PC-3 (cell line): ENCODE results near the gene SURF6. TPM values are rescaled to one million over a fixed set of nuclear protein-coding genes. Genes with fewer than 3 reads are reported as not detected.

ENCODE experiments used
- ATAC-seq: fragments of 200-7000 bp; cut with Tn5 transposase; 2 replicates; pipeline ENCODE4 v1.9.1; 2020; ENCODE audit warnings: mild to moderate bottlenecking, moderate library complexity
- BruUV-seq: library from RNA; stranded (reverse); fragments of 400-500 nt; replicated peaks from 2 replicates; lab custom pipeline; 2021; lab: Mats Ljungman, UMichigan
- CTCF ChIA-PET: fragments of 300-600 bp; sonication (Branson Sonifier 250); formaldehyde crosslinking; loops from one replicate; lab custom pipeline; 2022; ENCODE audit warnings: antibody characterized with exemption; lab: Charles Lee
- POLR2A ChIA-PET: fragments of 300-600 bp; sonication (Branson Sonifier 250); formaldehyde crosslinking; loops from one replicate; lab custom pipeline; 2022; ENCODE audit warnings: antibody characterized with exemption; ENCODE audit not compliant: unreplicated experiment; lab: Charles Lee
- DNase-seq: peaks from one replicate; pipeline ENCODE4 v3.0.0-alpha.2; 2015
- H2AFZ ChIP-seq: fragments of 300-600 bp; sonication (generic); 2 replicates; pipeline ENCODE4 v1.6.0; 2016; ENCODE audit warnings: antibody characterized with exemption, low read length
- H3F3A ChIP-seq: fragments of 300-600 bp; sonication (generic); one replicate; pipeline ENCODE4 v1.6.0; 2017; ENCODE audit warnings: antibody characterized with exemption, low read length, control low read depth, mild to moderate bottlenecking; ENCODE audit not compliant: unreplicated experiment
- H3K27ac ChIP-seq: fragments of 300-600 bp; sonication (generic); 2 replicates; pipeline ENCODE4 v1.5.1; 2016; ENCODE audit warnings: mild to moderate bottlenecking, low read length
- H3K27me3 ChIP-seq: fragments of 300-600 bp; sonication (generic); 2 replicates; pipeline ENCODE4 v1.6.1; 2016; ENCODE audit warnings: low read length, mixed read lengths
- H3K36me3 ChIP-seq: fragments of 300-600 bp; sonication (generic); 2 replicates; pipeline ENCODE4 v1.6.1; 2016; ENCODE audit warnings: low read depth, mixed run types, low read length, mixed read lengths
- H3K4me1 ChIP-seq: fragments of 300-600 bp; sonication (generic); 2 replicates; pipeline ENCODE4 v1.5.1; 2016; ENCODE audit warnings: low read length; ENCODE audit not compliant: insufficient read depth
- H3K4me2 ChIP-seq: fragments of 300-600 bp; sonication (generic); 2 replicates; pipeline ENCODE4 v1.6.0; 2016; ENCODE audit warnings: low read length
- H3K4me3 ChIP-seq: fragments of 300-600 bp; sonication (generic); 2 replicates; pipeline ENCODE4 v1.5.1; 2016; ENCODE audit warnings: mild to moderate bottlenecking, low read length, mixed read lengths
- H3K79me2 ChIP-seq: fragments of 300-600 bp; sonication (generic); 2 replicates; pipeline ENCODE4 v1.6.1; 2017; ENCODE audit warnings: low read length, mixed read lengths
- H3K9ac ChIP-seq: fragments of 300-600 bp; sonication (generic); 2 replicates; pipeline ENCODE4 v1.6.0; 2016; ENCODE audit warnings: mild to moderate bottlenecking, low read length
- H3K9me2 ChIP-seq: fragments of 300-600 bp; sonication (generic); replicated peaks from 2 replicates; pipeline ENCODE4 v1.6.1; 2016; ENCODE audit warnings: mixed run types, low read length, mixed read lengths
- H3K9me3 ChIP-seq: fragments of 300-600 bp; sonication (generic); 2 replicates; pipeline ENCODE4 v1.6.1; 2016; ENCODE audit warnings: low read length, mixed read lengths
- H4K20me1 ChIP-seq: fragments of 300-600 bp; sonication (generic); 2 replicates; pipeline ENCODE4 v1.6.1; 2016; ENCODE audit warnings: low read length, mixed read lengths
- CTCF ChIP-seq: fragments of 300-600 bp; sonication (generic); conservative IDR thresholded peaks from 2 replicates; pipeline ENCODE4 v1.5.1; 2017; ENCODE audit warnings: antibody characterized with exemption, low read depth, mild to moderate bottlenecking, low read length
- EZH2 ChIP-seq: fragments of 300-600 bp; sonication (generic); IDR thresholded peaks from one replicate; pipeline ENCODE4 v1.6.1; 2017; ENCODE audit warnings: antibody characterized with exemption, mild to moderate bottlenecking, low read length; ENCODE audit not compliant: unreplicated experiment
- EZH2phosphoT487 ChIP-seq: fragments of 300-600 bp; sonication (generic); IDR thresholded peaks from 2 replicates; pipeline ENCODE4 v1.6.1; 2018; ENCODE audit warnings: mild to moderate bottlenecking, antibody characterized with exemption, low read length, borderline replicate concordance
- intact Hi-C: fragments of 100-400 bp; cut with micrococcal nuclease; formaldehyde crosslinking; loops from 2 replicates; pipeline ENCODE4 v1.9.0; 2023
- total RNA-seq: library from RNA; depleted of rRNA; stranded (reverse); fragments of >200 nt; gene quantifications from 2 replicates; pipeline ENCODE4 v1.2.3, GENCODE V29; 2014

Gene SURF6
- total RNA-seq, 1 experiment from 2014 or later = 28.0 TPM

- no peaks in the 10 kb centered on the region for H3K4me1 ChIP-seq
- peaks cover 18% of the 10 kb centered on the region; the same call in 1 of the 2 replicates for H3K27me3 ChIP-seq
- ATAC-seq (no peak), DNase-seq (no peak)
- ChIA-PET CTCF (no interaction called here), POLR2A (no interaction called here)
- H3K4me3 ChIP-seq = no peak overlapping the region
- no peak overlapping the region for H3K4me2 ChIP-seq
- BruUV-seq = no TSS peak
- H3F3A ChIP-seq = no peaks in the 10 kb centered on the region
- H2AFZ ChIP-seq = no peak overlapping the region
- TF ChIP-seq CTCF (no peak), EZH2 (no peak), EZH2phosphoT487 (no peak)
- no peaks in the 10 kb centered on the region for H3K9me2 ChIP-seq
- H3K36me3 ChIP-seq = no peaks in the 10 kb centered on the region
- H3K9ac ChIP-seq = no peak overlapping the region
- no peak overlapping the region for H3K27ac ChIP-seq
- H4K20me1 ChIP-seq = no peaks in the 10 kb centered on the region
- H3K79me2 ChIP-seq = no peaks in the 10 kb centered on the region
- intact Hi-C loops = no loop called here
- H3K9me3 ChIP-seq = 0 out of 2 replicates have a peak, but pooled peaks cover 13% of the 10 kb centered on the region
Observed at GRCh38 chr9:133294257-133294656, 41.7 kb downstream of the SURF6 start.

GRCh38 chr9:133290751-133291302 is 45.2 kb downstream of the SURF6 start:
- Histone ChIP-seq H3K4me3 (no peak overlapping the region), H3F3A (no peaks in the 10 kb centered on the region), H3K27me3 (peaks cover 18% of the 10 kb centered on the region; the same call in 1 of the 2 replicates), H3K9me3 (0 out of 2 replicates have a peak, but pooled peaks cover 13% of the 10 kb centered on the region), H3K36me3 (no peaks in the 10 kb centered on the region), H3K4me1 (no peaks in the 10 kb centered on the region), H3K9me2 (no peaks in the 10 kb centered on the region), H3K4me2 (no peak overlapping the region), H2AFZ (no peak overlapping the region), H3K79me2 (no peaks in the 10 kb centered on the region), H4K20me1 (no peaks in the 10 kb centered on the region), H3K9ac (no peak overlapping the region), H3K27ac (no peak overlapping the region)
- DNase-seq (no peak), ATAC-seq (no peak)
- intact Hi-C loops = no loop called here
- ChIA-PET CTCF (no interaction called here), POLR2A (no interaction called here)
- no TSS peak for BruUV-seq
- no peak for TF ChIP-seq EZH2phosphoT487
- TF ChIP-seq CTCF = no peak
- no peak for TF ChIP-seq EZH2

GRCh38 chr9:133286523-133286922 is 49.5 kb downstream of the SURF6 start:
- H3K9ac ChIP-seq = no peak overlapping the region
- CTCF ChIA-PET = no interaction called here
- intact Hi-C loops = no loop called here

More at GRCh38 chr9:133286523-133286922, 49.5 kb downstream of the SURF6 start:
- Histone ChIP-seq H3K79me2 (no peaks in the 10 kb centered on the region), H3K27me3 (peaks cover 10% of the 10 kb centered on the region; the same call in 1 of the 2 replicates), H3K9me3 (0 out of 2 replicates have a peak, but pooled peaks cover 10% of the 10 kb centered on the region), H3K36me3 (no peaks in the 10 kb centered on the region), H3K4me2 (no peak overlapping the region), H4K20me1 (no peaks in the 10 kb centered on the region), H3K4me1 (no peaks in the 10 kb centered on the region), H3F3A (no peaks in the 10 kb centered on the region), H3K4me3 (no peak overlapping the region), H3K9me2 (no peaks in the 10 kb centered on the region), H2AFZ (no peak overlapping the region), H3K27ac (no peak overlapping the region)
- POLR2A ChIA-PET = no interaction called here
- no peak for ATAC-seq
- DNase-seq = peak; percentile 3
- no peak for TF ChIP-seq EZH2
- TF ChIP-seq CTCF = no peak
- no peak for TF ChIP-seq EZH2phosphoT487
- no TSS peak for BruUV-seq
